Natural killer cell (primary cell): Measurements from ENCODE around the gene TSPAN10. TPM values are rescaled to one million over a fixed set of nuclear protein-coding genes. Genes with fewer than 3 reads are reported as not detected.
A peak's percentile ranks its signal among the peaks of the same experiment; 100 is the strongest.

ENCODE experiments used
- ATAC-seq, 3 donors: fragments of 150-1000 bp in 2 of 3; fragments of 200-7000 bp in 1 of 3; cut with Tn5 transposase; 1 replicate in 1 of 3; 2 replicates in 2 of 3; pipeline ENCODE4 v1.10.0; 2021; ENCODE audit warnings: mild to moderate bottlenecking in 2 of 3, moderate library complexity in 2 of 3
- DNase-seq, 2 donors: peaks; one replicate each; pipeline versions ENCODE4 v3.0.0 to v3.0.0-alpha.2; 2013 to 2021; ENCODE audit warnings: mixed read lengths in 1 of 2
- H3K27ac ChIP-seq: one replicate; pipeline ENCODE4 v1.5.1; 2013; ENCODE audit warnings: mild to moderate bottlenecking, low read length
- H3K27me3 ChIP-seq: one replicate; pipeline ENCODE4 v1.6.1; 2013; ENCODE audit warnings: low read length; ENCODE audit not compliant: control insufficient read depth, insufficient read depth
- H3K36me3 ChIP-seq: one replicate; pipeline ENCODE4 v1.6.1; 2013; ENCODE audit warnings: low read length; ENCODE audit not compliant: control insufficient read depth, insufficient read depth
- H3K4me1 ChIP-seq: one replicate; pipeline ENCODE4 v1.6.1; 2013; ENCODE audit warnings: low read length; ENCODE audit not compliant: control insufficient read depth, insufficient read depth
- H3K4me3 ChIP-seq: one replicate; pipeline ENCODE4 v1.5.1; 2013; ENCODE audit warnings: low read length
- H3K9me3 ChIP-seq: one replicate; pipeline ENCODE4 v1.6.1; 2013; ENCODE audit warnings: low read length; ENCODE audit not compliant: control insufficient read depth, insufficient read depth
- H3K27ac Mint-ChIP-seq, 2 donors: one replicate each; pipeline ENCODE4 v1.8.0; 2022; ENCODE audit warnings: mild to moderate bottlenecking in 2 of 2, mixed read lengths in 2 of 2, moderate library complexity in 1 of 2
- H3K27me3 Mint-ChIP-seq, 2 donors: one replicate each; pipeline ENCODE4 v1.8.0; 2022; ENCODE audit warnings: low read depth in 2 of 2, mixed read lengths in 2 of 2
- H3K36me3 Mint-ChIP-seq: one replicate; pipeline ENCODE4 v1.8.0; 2022; ENCODE audit warnings: mixed read lengths
- H3K4me1 Mint-ChIP-seq, 2 donors: one replicate each; pipeline ENCODE4 v1.8.0; 2022; ENCODE audit warnings: mixed read lengths in 2 of 2
- H3K4me3 Mint-ChIP-seq: one replicate; pipeline ENCODE4 v1.8.0; 2022; ENCODE audit warnings: mild to moderate bottlenecking, moderate library complexity, mixed read lengths
- H3K9me3 Mint-ChIP-seq, 2 donors: one replicate each; pipeline ENCODE4 v1.8.0; 2022; ENCODE audit warnings: mixed read lengths in 2 of 2
- CTCF ChIP-seq: fragments of 200-600 bp; IDR thresholded peaks from one replicate; pipeline ENCODE4 v1.8.0; 2022; ENCODE audit warnings: antibody characterized with exemption
- WGBS: methylation state at CpG from one replicate; pipeline ENCODE4 v1.1.7; 2013; ENCODE audit warnings: missing lambda C conversion rate; ENCODE audit not compliant: insufficient coverage; 5-methylcytosine and 5-hydroxymethylcytosine counted together
- intact Hi-C: fragments of 100-400 bp; cut with micrococcal nuclease; formaldehyde crosslinking; loops from one replicate; pipeline ENCODE4 v1.14.2; 2022
- total RNA-seq, 4 donors: library from RNA; stranded (reverse); fragments of 120-200 nt in 1 of 4; gene quantifications; one replicate each; pipeline versions ENCODE4 v1.2.3 to v1.2.4, GENCODE V29; 2013 to 2022

The TSPAN10 gene
- total RNA-seq, 3 donors from 2014 or later (not counting 1 experiment from before 2014, with no cell fraction given): 0.24 to 0.35 (median 0.29) TPM

DNA sequence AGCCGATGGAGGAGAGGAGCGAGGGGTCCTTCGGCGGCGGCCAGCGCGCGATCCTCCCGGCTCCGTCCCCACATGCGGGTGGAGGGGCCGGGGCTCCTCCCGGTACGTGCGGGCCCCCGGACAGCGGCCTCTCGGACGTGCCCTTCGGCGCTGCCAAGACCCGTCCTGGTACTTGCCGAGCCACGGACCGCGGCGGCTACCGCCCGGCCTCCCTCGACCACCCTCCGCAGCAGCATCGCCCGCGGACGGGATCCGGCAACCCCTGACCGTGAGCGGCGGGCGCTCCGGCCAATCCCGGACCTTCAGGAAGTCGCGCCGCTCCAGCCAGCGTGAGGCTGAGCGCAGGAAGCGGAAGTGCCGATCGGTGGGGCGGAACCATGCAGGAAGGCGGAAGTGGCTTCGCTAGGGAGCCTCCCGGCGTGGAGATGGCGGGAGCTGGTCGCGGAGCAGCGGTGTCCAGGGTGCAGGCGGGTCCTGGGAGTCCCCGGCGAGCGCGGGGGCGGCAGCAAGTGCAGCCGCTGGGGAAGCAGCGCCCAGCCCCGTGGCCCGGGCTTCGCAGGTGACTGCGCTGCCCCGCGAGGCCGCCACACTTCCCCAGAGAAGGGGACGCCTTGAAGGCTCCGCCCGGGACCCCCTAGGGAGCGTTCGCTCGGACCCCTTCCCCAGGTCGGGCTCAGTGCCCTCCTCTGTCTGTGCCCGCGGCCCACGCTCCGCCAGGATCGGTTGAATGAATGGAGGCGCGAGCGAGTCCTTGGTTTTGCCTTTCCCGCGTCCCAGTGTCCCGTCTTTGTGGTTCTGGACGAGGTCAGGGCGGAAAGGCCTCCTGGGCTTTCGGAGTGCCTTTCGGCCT, 29.6 kb downstream of the TSPAN10 start, which contains the start of the genes CCDC137 and OXLD1:
Gene CCDC137, plus strand, starts transcription at position 396 of the 850 bp plus-strand sequence. Its CDS starts 30 bp downstream, at position 426.
Gene OXLD1, minus strand, starts transcription at position 264 of the 850 bp plus-strand sequence. Its CDS starts 28 bp downstream, at position 236.
- H3K27me3 Mint-ChIP-seq: no peaks in the 10 kb centered on the region
- Histone ChIP-seq H3K4me1 (peaks cover 41% of the 10 kb centered on the region), H3K4me3 (peak within 1 kb of the TSS; percentile 89), H3K27me3 (no peaks in the 10 kb centered on the region), H3K27ac (peak within 1 kb of the TSS; percentile 83), H3K36me3 (peaks cover 21% of the 10 kb centered on the region), H3K9me3 (no peaks in the 10 kb centered on the region)
- H3K27ac Mint-ChIP-seq: peak within 1 kb of the TSS; percentile 89 to 94
- under 1% methylated on average over 96 of the region's 96 CpGs for WGBS
- intact Hi-C loops: loop anchor here (5.0 kb wide), 1 partner anchor 36 kb away; the partner anchor contains the start of gene MRPL12
- DNase-seq (peak; percentile 92 to 96), ATAC-seq (peak; percentile 91 to 99 (median 98))
- H3K4me3 Mint-ChIP-seq: peak within 1 kb of the TSS; percentile 94
- H3K36me3 Mint-ChIP-seq: no peaks in the 10 kb centered on the region
- H3K9me3 Mint-ChIP-seq: no peaks in the 10 kb centered on the region
- TF ChIP-seq CTCF: no peak
- H3K4me1 Mint-ChIP-seq: peaks cover 15 to 23% of the 10 kb centered on the region in 2 donors

- ATAC-seq (no peak), DNase-seq (peak in 1 of 2 donors; percentile 23)
- Histone ChIP-seq H3K27ac (no peak overlapping the region), H3K9me3 (no peaks in the 10 kb centered on the region), H3K4me3 (no peak overlapping the region), H3K27me3 (no peaks in the 10 kb centered on the region), H3K4me1 (peaks cover 37% of the 10 kb centered on the region), H3K36me3 (peaks cover 32% of the 10 kb centered on the region)
- WGBS: 92% methylated on average over 18 of the region's 18 CpGs
- peaks cover 15 to 23% of the 10 kb centered on the region in 2 donors for H3K4me1 Mint-ChIP-seq
- H3K36me3 Mint-ChIP-seq: no peaks in the 10 kb centered on the region
- H3K4me3 Mint-ChIP-seq: peak overlapping the region; percentile 94
- intact Hi-C loops: loop anchor here (5.0 kb wide), 1 partner anchor 35 kb away; the partner anchor contains the start of gene MRPL12
- peak overlapping the region in 1 of 2 donors; percentile 89 for H3K27ac Mint-ChIP-seq
- TF ChIP-seq CTCF: no peak
- H3K27me3 Mint-ChIP-seq: no peaks in the 10 kb centered on the region
- no peaks in the 10 kb centered on the region for H3K9me3 Mint-ChIP-seq
Observed at GRCh38 chr17:81667754-81668153, 30.8 kb downstream of the TSPAN10 start.

DNA sequence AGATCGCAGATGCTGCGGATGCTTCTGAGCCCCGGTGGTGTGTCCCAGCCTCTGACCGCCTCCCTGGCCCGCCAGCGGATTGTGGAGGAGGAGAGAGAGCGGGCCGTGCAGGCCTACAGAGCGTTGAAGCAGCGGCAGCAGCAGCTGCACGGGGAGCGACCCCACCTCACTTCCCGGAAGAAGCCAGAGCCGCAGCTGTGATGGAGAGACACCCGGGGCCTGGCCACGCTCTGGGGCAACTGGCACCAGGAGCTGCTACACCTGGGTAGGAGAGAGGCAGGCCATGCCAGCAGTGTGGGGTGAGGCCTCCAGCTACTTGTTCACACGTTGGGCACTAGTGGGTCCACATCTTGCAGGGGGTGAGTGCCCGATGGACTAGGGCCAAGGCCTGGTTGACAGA, 35.5 kb downstream of the TSPAN10 start:
- WGBS: 95% methylated on average over 18 of the region's 18 CpGs
- Mint-ChIP-seq H3K27me3 (no peaks in the 10 kb centered on the region), H3K27ac (no peak overlapping the region), H3K9me3 (no peaks in the 10 kb centered on the region), H3K4me1 (peaks cover 7 to 17% of the 10 kb centered on the region in 2 donors), H3K4me3 (no peak overlapping the region), H3K36me3 (no peaks in the 10 kb centered on the region)
- Histone ChIP-seq H3K27ac (no peak overlapping the region), H3K9me3 (no peaks in the 10 kb centered on the region), H3K4me1 (peaks cover 7% of the 10 kb centered on the region), H3K4me3 (no peak overlapping the region), H3K36me3 (peaks cover 38% of the 10 kb centered on the region), H3K27me3 (no peaks in the 10 kb centered on the region)
- DNase-seq: no peak
- ATAC-seq: no peak
- intact Hi-C loops: no loop called here
- no peak for TF ChIP-seq CTCF
